Midbrain (tissue), 1 donor: Measurements from ENCODE around the gene SUGCT.
"Not testable (repeated sequence)": the region's sequence is repeated elsewhere in the genome, so short reads cannot be mapped to it uniquely, and the experiment has no call there.

Experiments
- DNase-seq: peaks from one replicate; lab custom pipeline; 2025; lab: John Stamatoyannopoulos, UW

SUGCT gene

GRCh38 chr7:40403703-40404476, 269.1 kb downstream of the SUGCT start:
- DNase-seq, result no peak

DNA sequence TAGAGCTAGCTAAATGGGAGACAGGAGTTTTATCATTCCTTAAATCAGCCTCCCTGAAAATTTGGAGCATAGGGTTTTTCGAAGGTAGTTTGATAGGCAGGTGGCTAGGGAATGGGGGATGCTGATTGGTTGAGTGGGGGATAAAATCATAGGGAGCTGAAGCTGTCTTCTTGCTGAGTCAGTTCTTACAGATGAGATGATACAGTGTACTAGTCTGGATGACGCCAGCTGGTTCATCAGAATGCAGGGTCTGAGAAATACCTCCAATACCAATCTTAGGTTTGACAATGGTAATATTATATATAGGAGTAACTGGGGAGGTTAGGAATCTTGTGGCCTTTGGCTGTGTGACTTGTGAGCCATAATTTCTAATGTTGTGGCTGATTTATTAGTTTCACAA, 271.2 kb downstream of the SUGCT start:
- no peak for DNase-seq

DNA sequence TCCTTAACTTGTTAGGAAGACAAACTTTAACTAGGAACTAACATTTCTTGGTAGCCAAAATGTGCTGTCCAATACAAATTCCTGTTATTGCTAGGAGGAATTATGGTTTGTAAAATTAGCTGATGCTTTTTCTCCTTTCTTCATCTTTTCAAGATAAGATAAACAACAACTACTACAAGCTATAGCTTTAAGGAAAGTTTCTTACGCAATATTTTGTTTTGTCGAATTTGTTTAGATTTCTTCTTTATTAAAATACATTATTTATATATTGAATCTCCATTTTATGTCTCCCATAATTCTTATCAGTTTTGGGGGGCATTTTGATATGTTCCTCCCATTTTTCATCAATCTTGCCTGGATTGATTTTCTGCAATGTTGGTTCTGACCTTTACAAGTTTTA, 277.5 kb downstream of the SUGCT start:
- no peak for DNase-seq

DNA sequence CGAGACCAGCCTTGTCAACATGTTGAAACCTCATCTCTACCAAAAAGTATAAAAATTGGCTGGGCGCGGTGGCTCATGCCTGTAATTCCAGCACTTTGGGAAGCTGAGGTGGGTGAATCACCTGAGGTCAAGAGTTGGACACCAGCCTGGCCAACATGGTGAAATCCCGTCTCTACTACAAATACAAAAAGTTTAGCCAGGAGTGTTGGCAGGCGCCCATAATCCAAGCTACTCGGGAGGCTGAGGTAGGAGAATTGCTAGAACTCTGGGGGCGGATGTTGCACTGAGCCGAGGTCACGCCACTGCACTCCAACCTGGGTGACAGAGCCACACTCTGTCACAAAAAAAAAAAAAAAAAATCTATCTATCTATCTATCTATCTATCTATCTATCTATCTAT, 279.9 kb downstream of the SUGCT start:
- DNase-seq, result not testable (repeated sequence)

DNA sequence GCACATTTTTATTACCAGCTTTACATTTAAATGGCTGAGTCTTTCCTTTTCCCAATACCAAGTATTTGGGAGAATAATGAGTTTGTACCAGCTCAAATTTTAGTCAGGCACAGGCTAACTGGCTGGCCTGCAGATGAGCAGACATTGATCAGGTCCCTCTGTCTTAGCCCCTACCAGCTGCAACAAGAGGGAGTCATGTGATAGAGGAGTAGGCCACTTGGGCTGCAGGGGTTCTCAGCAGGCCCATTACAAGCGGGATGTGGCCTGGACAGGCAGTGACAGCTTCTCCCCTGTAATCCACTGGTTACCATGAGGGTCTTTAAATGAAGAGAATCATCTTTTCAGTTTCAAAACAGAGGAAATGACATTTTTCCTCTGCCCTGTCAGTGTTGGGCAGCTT, 283.6 kb downstream of the SUGCT start:
- DNase-seq, result no peak

DNA sequence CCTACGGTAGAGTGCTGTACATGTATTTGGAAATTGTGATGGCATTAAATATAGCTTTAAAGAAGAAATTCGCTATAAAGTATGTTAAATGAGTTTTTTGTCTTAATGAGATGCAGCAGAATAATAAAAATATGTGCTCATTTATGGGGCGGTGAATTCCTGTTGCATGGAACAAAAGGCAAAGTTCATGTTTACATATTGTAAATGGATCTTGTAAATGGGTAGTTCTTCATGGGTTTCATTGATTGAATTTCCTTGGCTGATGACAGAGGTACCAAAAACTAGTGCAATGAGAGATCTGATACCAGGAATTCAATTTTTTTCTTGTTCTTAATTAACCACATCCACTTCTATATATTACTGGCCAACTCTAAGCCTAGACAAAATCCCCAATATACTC, 284.2 kb downstream of the SUGCT start:
- DNase-seq, result no peak

DNA sequence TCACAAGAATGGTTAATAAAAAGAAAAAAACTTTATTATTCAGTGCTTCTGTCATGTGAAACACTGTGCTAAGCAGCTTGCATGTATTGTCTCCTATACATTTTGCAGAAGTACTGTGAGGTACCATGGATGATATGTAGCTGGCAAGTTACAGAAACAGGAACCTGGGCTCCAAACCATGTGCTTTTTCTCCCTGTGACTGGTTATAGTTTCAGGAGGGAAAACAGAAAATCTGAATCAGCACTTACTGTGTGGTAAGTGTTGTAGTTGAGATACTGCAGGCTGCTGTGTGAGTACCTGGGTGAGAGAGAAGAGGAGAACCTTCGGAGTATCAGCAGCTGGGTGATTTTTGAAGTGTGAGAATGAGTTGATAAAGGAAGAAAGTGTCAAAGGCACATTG, 285.0 kb downstream of the SUGCT start:
- no peak for DNase-seq

DNA sequence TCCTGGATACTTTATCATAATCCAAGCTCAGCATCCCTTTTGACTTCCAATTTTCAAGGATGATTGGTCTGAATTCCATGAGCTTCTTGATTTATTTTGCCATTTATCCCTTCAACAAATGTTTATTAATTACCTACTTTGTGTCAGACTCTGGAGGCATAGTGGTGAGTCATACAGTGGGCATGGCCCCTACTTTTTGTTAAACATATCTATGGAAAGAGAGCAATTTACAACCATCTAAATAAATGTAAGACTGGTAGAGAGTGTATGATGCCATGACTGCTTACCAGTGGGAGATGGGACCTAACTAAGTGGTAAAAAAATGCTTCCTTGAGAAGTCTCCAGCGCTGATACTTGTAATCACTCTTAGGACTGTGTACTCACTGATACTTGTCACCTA, 286.6 kb downstream of the SUGCT start:
- no peak for DNase-seq

GRCh38 chr7:40425696-40426095, 290.9 kb downstream of the SUGCT start:
- DNase-seq, result no peak

DNA sequence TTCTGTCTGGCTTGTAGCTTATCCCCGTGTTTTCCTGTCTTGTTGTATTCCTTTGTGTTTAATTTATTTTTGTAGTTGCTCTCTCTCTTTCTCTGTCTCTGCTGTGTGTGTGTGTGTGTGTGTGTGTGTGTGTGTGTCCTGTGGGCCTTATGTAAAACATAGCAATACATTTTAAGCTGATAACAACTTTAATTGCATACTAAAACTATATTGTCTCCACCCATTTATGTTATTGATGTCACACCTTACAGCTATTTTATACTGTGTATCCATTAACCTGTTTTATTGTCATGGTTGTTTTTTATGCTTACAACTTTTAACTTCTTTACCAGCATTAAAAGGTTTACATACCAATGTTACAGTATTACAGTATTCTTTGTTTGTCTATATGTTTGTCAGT, 293.6 kb downstream of the SUGCT start:
- no peak for DNase-seq

DNA sequence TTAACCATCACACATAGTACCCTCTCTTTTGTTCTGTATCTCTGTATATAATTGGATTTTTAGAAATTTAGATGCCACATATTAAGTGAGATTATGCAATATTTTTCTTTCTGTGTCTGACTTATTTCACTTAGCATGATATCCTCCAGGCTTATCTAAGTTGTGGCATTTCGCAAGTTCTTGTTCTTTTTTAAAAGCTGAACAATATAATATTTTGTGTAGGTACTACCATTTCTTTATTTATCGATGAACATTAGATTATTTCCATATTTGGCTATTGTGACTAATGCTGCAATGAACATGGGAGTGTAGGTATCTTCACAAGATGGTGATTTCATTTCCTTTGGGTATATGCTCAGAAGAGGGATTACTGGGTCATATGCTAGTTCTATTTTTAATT, 295.0 kb downstream of the SUGCT start:
- DNase-seq, result no peak

GRCh38 chr7:40432046-40432445, 297.2 kb downstream of the SUGCT start:
- DNase-seq, result no peak

DNA sequence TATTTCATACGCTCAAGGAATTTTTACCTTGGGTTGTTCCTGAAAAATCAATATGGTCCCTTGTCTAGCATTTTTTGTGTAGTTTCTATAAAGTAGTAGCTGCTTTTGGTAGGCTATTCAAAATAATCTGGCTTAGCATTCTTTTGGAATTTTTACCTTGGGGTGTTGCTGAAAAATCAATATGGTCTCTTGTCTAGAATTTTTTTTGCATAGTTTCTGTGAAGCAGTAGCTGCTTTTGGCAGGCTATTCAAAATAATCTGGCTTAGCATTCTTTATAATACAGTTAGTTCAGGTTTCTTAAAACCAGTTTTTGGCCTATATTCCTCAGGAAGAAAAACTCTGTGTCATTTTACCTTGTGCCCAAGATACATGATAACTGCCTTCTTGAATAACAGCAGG, 301.9 kb downstream of the SUGCT start:
- no peak for DNase-seq

GRCh38 chr7:40437498-40437897, 302.7 kb downstream of the SUGCT start:
- DNase-seq, result no peak

DNA sequence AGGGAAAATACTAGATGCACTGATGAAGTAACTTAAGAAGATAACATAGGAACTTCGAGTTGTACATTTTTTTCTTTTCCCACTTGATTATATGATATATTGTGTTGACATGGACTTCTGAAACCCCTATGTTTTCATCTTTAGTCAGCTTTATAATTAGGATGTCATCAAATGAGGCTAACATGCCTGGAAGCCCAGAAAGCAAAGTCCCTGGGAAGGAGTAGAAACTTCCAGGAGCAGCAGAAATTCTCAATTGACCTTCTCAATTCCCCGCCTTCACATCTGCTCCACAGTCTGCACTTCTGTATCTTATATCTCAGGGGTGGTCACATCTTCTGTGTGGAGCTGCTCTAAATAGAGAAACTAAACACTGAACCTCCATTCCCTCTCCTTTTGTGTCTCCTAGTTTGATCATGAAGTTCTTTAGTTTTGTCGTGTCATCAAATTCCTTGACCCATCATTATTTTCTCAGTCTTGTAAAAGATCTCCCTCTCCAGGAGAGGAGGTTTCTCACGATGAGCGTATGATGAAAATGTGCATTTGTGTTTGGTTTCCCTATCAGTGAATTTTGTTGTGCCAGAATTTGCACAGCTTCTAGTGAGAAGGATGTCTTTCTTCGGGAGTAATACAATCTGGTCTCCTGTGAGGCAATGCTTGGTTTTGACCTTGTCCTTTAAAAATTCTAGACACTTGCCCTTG, 303.3 kb downstream of the SUGCT start:
- DNase-seq, result no peak

- no peak for DNase-seq
These were observed 304.9 kb downstream of the SUGCT start for GRCh38 chr7:40439686-40440085.

GRCh38 chr7:40447345-40447744, 312.5 kb downstream of the SUGCT start:
- no peak for DNase-seq

DNA sequence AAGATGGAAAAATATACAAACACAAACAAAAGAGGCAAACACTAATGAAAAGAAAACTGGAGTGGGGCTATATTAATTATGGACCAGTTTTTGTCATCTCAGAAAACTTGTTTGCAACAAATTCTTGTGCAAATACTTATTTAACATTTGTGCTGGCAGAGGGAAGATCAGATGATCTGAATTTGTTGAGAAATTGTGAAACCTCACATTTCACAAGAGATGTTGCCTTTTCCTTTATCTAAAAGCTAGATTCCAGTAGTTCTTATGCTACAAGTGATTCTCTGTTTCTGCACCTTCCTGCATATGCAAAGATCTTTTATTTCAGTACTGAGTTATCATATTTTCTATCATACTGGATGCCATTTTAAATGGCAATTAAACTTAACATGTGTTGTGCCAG, 320.7 kb downstream of the SUGCT start:
- DNase-seq, result no peak

DNA sequence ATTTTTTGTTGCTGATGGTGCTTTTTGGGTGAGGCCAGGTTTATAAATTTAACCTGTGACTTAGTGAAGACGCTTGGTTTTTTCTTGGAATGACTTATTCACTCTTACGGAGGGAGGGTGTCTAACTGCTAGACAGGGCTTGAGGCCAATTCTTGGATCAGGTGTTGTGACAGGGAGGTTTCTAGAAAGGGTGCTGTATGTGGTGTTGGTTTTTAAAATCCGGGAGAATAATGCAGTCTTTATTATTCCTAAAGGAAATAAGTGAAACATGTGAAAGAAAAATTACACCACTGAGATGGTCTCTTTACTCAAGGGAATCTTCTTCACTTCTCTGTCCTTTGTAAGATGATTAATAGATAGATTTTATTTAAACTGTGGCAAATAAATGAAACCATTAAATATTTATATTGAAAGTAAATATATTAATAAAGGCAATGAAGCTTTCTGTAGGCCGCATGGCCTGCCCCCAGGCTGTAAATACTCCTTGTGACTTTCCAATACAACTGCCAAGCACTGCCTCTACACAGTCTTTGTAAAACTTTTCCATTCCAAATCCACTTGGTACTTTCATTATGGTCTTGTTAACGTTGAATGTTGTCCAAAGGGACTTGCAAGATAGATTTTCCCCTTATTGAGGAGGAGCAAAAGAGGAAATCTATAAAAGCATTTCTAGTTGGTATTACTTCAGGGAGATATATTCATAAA, 323.1 kb downstream of the SUGCT start:
- no peak for DNase-seq

DNA sequence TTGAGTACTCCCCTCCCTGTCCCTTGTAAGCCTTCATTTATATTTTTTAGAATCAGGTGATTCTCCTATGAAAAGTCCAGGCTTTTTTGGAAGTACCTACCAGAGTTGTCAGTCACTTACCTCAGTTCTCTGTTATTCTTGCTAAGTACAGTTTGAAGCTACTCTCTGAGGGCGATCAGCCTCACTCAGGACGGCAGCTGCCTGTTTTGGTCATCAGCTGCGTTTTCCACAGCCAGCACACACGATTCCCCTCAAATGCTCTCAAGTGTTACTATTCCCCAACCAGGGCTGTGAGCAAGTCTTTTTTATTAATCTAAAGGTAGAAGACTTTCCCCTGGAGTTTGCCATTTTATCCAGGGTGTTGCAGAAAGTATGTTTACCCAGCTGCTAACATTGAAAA, 328.6 kb downstream of the SUGCT start:
- DNase-seq, result no peak

- DNase-seq, result no peak
These were observed 334.4 kb downstream of the SUGCT start for GRCh38 chr7:40468891-40469864.

- DNase-seq, result no peak
These were observed 335.3 kb downstream of the SUGCT start for GRCh38 chr7:40470091-40470592.
